Liver (tissue), 9 donors: ENCODE measurements around the gene RAPSN. TPM values are rescaled to one million over a fixed set of nuclear protein-coding genes. Genes with fewer than 3 reads are reported as not detected.

Experiments
- DNase-seq: peaks from one replicate; pipeline ENCODE4 v3.0.0-alpha.2; 2017; ENCODE audit warnings: low spot score
- H3K27ac ChIP-seq, 2 donors: one replicate each; pipeline ENCODE4 v1.7.0; 2013; ENCODE audit warnings: inconsistent platforms in 2 of 2, low read length in 2 of 2, control low read depth in 1 of 2, low read depth in 1 of 2, mild to moderate bottlenecking in 1 of 2
- H3K27me3 ChIP-seq, 4 donors: one replicate each; pipeline versions ENCODE4 v1.6.1 to v1.7.0; 2013; ENCODE audit warnings: low read length in 3 of 4, inconsistent platforms in 1 of 4, mild to moderate bottlenecking in 1 of 4, moderate library complexity in 1 of 4; ENCODE audit not compliant: control insufficient read depth in 4 of 4, insufficient read depth in 4 of 4
- H3K36me3 ChIP-seq, 4 donors: one replicate each; pipeline versions ENCODE4 v1.6.1 to v1.7.0; 2013; ENCODE audit warnings: low read length in 3 of 4, mild to moderate bottlenecking in 3 of 4, low read depth in 1 of 4, moderate library complexity in 1 of 4; ENCODE audit not compliant: control insufficient read depth in 4 of 4, insufficient read depth in 3 of 4
- H3K4me1 ChIP-seq, 4 donors: one replicate each; pipeline versions ENCODE4 v1.6.1 to v1.7.0; 2013; ENCODE audit warnings: low read length in 3 of 4, mild to moderate bottlenecking in 3 of 4, moderate library complexity in 1 of 4; ENCODE audit not compliant: control insufficient read depth in 4 of 4, insufficient read depth in 4 of 4
- H3K4me3 ChIP-seq, 3 donors: one replicate each; pipeline versions ENCODE4 v1.6.1 to v1.7.0; 2013; ENCODE audit warnings: low read length in 3 of 3, control low read depth in 1 of 3, low read depth in 1 of 3, mild to moderate bottlenecking in 1 of 3
- H3K9ac ChIP-seq, 2 donors: one replicate each; pipeline ENCODE4 v1.7.0; 2013; ENCODE audit warnings: low read length in 2 of 2, mild to moderate bottlenecking in 2 of 2, moderate library complexity in 2 of 2, control low read depth in 1 of 2, low read depth in 1 of 2
- H3K9me3 ChIP-seq, 4 donors: one replicate each; pipeline versions ENCODE4 v1.6.1 to v1.7.0; 2013; ENCODE audit warnings: low read length in 3 of 4; ENCODE audit not compliant: control insufficient read depth in 4 of 4
- EGR1 ChIP-seq, 2 donors: IDR thresholded peaks; 2 replicates each; pipeline ENCODE4 v1.6.1; 2016 to 2018; ENCODE audit warnings: antibody characterized with exemption in 2 of 2, low read depth in 2 of 2
- FOXA1 ChIP-seq: IDR thresholded peaks from 2 replicates; pipeline ENCODE4 v1.6.1; 2016; ENCODE audit warnings: antibody characterized with exemption
- FOXA2 ChIP-seq: IDR thresholded peaks from 2 replicates; pipeline ENCODE4 v1.6.1; 2016; ENCODE audit warnings: antibody characterized with exemption
- GABPA ChIP-seq, 2 donors: IDR thresholded peaks in 1 of 2; conservative IDR thresholded peaks in 1 of 2; 2 replicates each; pipeline ENCODE4 v1.6.1; 2016; ENCODE audit warnings: antibody characterized with exemption in 2 of 2, mild to moderate bottlenecking in 1 of 2, moderate library complexity in 1 of 2
- HNF4G ChIP-seq: IDR thresholded peaks from 2 replicates; pipeline ENCODE4 v1.6.1; 2016; ENCODE audit warnings: antibody characterized with exemption
- JUND ChIP-seq, 2 donors: IDR thresholded peaks; 2 replicates each; pipeline ENCODE4 v1.6.1; 2016; ENCODE audit warnings: antibody characterized with exemption in 2 of 2
- NR2F2 ChIP-seq: IDR thresholded peaks from 2 replicates; pipeline ENCODE4 v1.6.1; 2016; ENCODE audit warnings: antibody characterized with exemption
- RAD21 ChIP-seq, 2 donors: IDR thresholded peaks; 2 replicates each; pipeline ENCODE4 v1.6.1; 2016; ENCODE audit warnings: antibody characterized with exemption in 2 of 2, mild to moderate bottlenecking in 2 of 2
- RXRA ChIP-seq, 2 donors: IDR thresholded peaks; 2 replicates each; pipeline ENCODE4 v1.6.1; 2017 to 2018; ENCODE audit warnings: antibody characterized with exemption in 2 of 2, mild to moderate bottlenecking in 1 of 2
- SP1 ChIP-seq: IDR thresholded peaks from 2 replicates; pipeline ENCODE4 v1.6.1; 2018; ENCODE audit warnings: antibody characterized with exemption, mild to moderate bottlenecking
- TAF1 ChIP-seq: conservative IDR thresholded peaks from 2 replicates; pipeline ENCODE4 v1.6.1; 2016; ENCODE audit warnings: antibody characterized with exemption, mild to moderate bottlenecking
- YY1 ChIP-seq: IDR thresholded peaks from 2 replicates; pipeline ENCODE4 v1.6.1; 2016; ENCODE audit warnings: antibody characterized with exemption, mild to moderate bottlenecking
- WGBS: extraction: QIAGEN DNeasy Blood & Tissue Kit; methylation state at CpG from one replicate; pipeline ENCODE4 v1.1.7; 2013; 5-methylcytosine and 5-hydroxymethylcytosine counted together
- polyA plus RNA-seq, 2 donors: library from polyadenylated mRNA; stranded (reverse) in 1 of 2; unstranded in 1 of 2; fragments of 200-250 nt in 1 of 2; fragments of >200 nt in 1 of 2; fragmentation: Nextera tagmentation in 1 of 2; extraction: Ambion mirVana in 1 of 2; gene quantifications; one replicate each; pipeline versions ENCODE4 v1.2.1 to v1.2.3, GENCODE V29; 2013 to 2015
- total RNA-seq, 2 donors: library from RNA; depleted of rRNA; stranded (reverse); fragments of >200 nt; gene quantifications; one replicate each; pipeline ENCODE4 v1.2.3, GENCODE V29; 2014
- TF ChIP-seq, protein P1 (sequence below): IDR thresholded peaks from 2 replicates; pipeline ENCODE4 v1.6.1; 2016; ENCODE audit warnings: antibody characterized with exemption, mild to moderate bottlenecking
- TF ChIP-seq, protein P2 (sequence below): IDR thresholded peaks from 2 replicates; pipeline ENCODE4 v1.6.1; 2016; ENCODE audit warnings: antibody characterized with exemption
- TF ChIP-seq, protein P3 (sequence below): IDR thresholded peaks from 2 replicates; pipeline ENCODE4 v1.6.1; 2016; ENCODE audit warnings: antibody characterized with exemption
- TF ChIP-seq, protein P4 (sequence below): fragments of 150-350 bp; IDR thresholded peaks from 2 replicates; pipeline ENCODE4 v1.5.1; 2017; ENCODE audit warnings: improper control_type of control experiment, low read depth, low read length; ENCODE audit not compliant: missing input control
- TF ChIP-seq, protein P5 (sequence below): IDR thresholded peaks from 2 replicates; pipeline ENCODE4 v1.6.1; 2016; ENCODE audit warnings: antibody characterized with exemption
- donor health status: healthy.
- donor health status: healthy.
- donor health status: healthy.
- donor health status: healthy.
- donor health status: healthy.

RAPSN gene
- total and polyA plus RNA-seq, 4 donors, result 0.12 to 0.59 (median 0.28) TPM; not detected in 1

DNA sequence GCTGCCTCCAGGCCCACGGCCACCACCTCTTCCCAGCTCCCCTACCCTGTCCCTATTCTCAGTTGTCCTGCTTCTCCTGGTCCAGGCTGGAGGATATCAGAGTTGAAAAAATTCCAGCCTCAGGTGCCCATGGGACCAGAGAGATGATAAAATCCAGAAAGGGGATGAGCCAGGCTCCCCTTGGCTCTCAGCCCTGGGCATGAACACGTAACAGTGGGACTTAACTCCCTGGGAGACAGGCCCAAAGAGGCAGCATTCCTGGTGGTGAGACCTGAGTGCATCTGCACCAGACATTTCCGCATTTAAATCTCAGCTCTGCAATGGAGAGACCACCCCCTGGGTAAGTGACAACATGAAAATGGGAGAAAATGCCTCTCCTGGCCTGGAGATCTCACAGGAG, 50.9 kb downstream of the RAPSN start:
- DNase-seq, result no peak
- WGBS, result 95% methylated on average over 3 of the region's 3 CpGs
- no peaks in the 10 kb centered on the region for H3K27me3 ChIP-seq
- H3K4me3 ChIP-seq, result no peak overlapping the region
- H3K27ac ChIP-seq, result no peak overlapping the region
- H3K9ac ChIP-seq, result no peak overlapping the region
- H3K9me3 ChIP-seq, result no peaks in the 10 kb centered on the region
- no peak for TF ChIP-seq JUND (IDR thresholded peaks at IDR 0.05)
- TF ChIP-seq, protein P1, sequence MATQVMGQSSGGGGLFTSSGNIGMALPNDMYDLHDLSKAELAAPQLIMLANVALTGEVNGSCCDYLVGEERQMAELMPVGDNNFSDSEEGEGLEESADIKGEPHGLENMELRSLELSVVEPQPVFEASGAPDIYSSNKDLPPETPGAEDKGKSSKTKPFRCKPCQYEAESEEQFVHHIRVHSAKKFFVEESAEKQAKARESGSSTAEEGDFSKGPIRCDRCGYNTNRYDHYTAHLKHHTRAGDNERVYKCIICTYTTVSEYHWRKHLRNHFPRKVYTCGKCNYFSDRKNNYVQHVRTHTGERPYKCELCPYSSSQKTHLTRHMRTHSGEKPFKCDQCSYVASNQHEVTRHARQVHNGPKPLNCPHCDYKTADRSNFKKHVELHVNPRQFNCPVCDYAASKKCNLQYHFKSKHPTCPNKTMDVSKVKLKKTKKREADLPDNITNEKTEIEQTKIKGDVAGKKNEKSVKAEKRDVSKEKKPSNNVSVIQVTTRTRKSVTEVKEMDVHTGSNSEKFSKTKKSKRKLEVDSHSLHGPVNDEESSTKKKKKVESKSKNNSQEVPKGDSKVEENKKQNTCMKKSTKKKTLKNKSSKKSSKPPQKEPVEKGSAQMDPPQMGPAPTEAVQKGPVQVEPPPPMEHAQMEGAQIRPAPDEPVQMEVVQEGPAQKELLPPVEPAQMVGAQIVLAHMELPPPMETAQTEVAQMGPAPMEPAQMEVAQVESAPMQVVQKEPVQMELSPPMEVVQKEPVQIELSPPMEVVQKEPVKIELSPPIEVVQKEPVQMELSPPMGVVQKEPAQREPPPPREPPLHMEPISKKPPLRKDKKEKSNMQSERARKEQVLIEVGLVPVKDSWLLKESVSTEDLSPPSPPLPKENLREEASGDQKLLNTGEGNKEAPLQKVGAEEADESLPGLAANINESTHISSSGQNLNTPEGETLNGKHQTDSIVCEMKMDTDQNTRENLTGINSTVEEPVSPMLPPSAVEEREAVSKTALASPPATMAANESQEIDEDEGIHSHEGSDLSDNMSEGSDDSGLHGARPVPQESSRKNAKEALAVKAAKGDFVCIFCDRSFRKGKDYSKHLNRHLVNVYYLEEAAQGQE, result no peak
- TF ChIP-seq TAF1, result no peak
- TF ChIP-seq, protein P2, sequence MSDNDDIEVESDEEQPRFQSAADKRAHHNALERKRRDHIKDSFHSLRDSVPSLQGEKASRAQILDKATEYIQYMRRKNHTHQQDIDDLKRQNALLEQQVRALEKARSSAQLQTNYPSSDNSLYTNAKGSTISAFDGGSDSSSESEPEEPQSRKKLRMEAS, result no peak
- TF ChIP-seq, protein P3, sequence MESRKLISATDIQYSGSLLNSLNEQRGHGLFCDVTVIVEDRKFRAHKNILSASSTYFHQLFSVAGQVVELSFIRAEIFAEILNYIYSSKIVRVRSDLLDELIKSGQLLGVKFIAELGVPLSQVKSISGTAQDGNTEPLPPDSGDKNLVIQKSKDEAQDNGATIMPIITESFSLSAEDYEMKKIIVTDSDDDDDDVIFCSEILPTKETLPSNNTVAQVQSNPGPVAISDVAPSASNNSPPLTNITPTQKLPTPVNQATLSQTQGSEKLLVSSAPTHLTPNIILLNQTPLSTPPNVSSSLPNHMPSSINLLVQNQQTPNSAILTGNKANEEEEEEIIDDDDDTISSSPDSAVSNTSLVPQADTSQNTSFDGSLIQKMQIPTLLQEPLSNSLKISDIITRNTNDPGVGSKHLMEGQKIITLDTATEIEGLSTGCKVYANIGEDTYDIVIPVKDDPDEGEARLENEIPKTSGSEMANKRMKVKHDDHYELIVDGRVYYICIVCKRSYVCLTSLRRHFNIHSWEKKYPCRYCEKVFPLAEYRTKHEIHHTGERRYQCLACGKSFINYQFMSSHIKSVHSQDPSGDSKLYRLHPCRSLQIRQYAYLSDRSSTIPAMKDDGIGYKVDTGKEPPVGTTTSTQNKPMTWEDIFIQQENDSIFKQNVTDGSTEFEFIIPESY, result no peak
- no peak for TF ChIP-seq EGR1 (IDR thresholded peaks at IDR 0.05; ENCODE audit: low read depth in 2 of 2)
- TF ChIP-seq FOXA1, result no peak
- TF ChIP-seq FOXA2, result no peak
- TF ChIP-seq, protein P4, sequence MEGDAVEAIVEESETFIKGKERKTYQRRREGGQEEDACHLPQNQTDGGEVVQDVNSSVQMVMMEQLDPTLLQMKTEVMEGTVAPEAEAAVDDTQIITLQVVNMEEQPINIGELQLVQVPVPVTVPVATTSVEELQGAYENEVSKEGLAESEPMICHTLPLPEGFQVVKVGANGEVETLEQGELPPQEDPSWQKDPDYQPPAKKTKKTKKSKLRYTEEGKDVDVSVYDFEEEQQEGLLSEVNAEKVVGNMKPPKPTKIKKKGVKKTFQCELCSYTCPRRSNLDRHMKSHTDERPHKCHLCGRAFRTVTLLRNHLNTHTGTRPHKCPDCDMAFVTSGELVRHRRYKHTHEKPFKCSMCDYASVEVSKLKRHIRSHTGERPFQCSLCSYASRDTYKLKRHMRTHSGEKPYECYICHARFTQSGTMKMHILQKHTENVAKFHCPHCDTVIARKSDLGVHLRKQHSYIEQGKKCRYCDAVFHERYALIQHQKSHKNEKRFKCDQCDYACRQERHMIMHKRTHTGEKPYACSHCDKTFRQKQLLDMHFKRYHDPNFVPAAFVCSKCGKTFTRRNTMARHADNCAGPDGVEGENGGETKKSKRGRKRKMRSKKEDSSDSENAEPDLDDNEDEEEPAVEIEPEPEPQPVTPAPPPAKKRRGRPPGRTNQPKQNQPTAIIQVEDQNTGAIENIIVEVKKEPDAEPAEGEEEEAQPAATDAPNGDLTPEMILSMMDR, result no peak
- TF ChIP-seq RXRA (IDR thresholded peaks at IDR 0.05), result no peak
- TF ChIP-seq SP1, result no peak
- TF ChIP-seq HNF4G, result no peak
- TF ChIP-seq YY1, result no peak
- no peak for TF ChIP-seq GABPA (IDR thresholded peaks at IDR 0.05 in 1 of 2, conservative IDR thresholded peaks at IDR 0.05 in 1 of 2)
- no peak for TF ChIP-seq NR2F2
- no peak for TF ChIP-seq RAD21 (IDR thresholded peaks at IDR 0.05)
- TF ChIP-seq, protein P5, sequence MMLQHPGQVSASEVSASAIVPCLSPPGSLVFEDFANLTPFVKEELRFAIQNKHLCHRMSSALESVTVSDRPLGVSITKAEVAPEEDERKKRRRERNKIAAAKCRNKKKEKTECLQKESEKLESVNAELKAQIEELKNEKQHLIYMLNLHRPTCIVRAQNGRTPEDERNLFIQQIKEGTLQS, result no peak
- no peaks in the 10 kb centered on the region for H3K36me3 ChIP-seq
- peaks cover 2 to 11% (median 7%) of the 10 kb centered on the region in 4 donors for H3K4me1 ChIP-seq

DNA sequence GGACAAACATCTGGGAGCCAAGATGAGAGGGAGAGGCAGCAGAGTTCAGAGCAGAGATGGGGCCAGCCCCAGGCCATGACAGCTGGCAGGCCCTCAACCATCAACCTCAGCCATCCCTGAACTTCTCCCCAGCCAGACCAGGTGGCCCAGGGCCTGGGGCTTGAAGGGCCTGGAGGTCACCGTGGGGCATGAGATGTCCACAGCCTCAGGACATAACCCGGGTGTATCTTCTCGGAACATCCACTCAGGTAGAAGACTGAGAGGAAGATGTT, 53.0 kb downstream of the RAPSN start:
- Histone ChIP-seq H3K9ac (no peak overlapping the region), H3K9me3 (no peaks in the 10 kb centered on the region), H3K4me3 (no peak overlapping the region), H3K27ac (peak overlapping the region; percentile 75 to 87), H3K4me1 (peaks cover 2 to 11% (median 5%) of the 10 kb centered on the region in 4 donors), H3K27me3 (no peaks in the 10 kb centered on the region), H3K36me3 (no peaks in the 10 kb centered on the region)
- WGBS, result 92% methylated on average over 3 of the region's 3 CpGs
- no peak for DNase-seq
- TF ChIP-seq TAF1 (no peak), FOXA1 (no peak), HNF4G (no peak), GABPA (IDR thresholded peaks at IDR 0.05 in 1 of 2, conservative IDR thresholded peaks at IDR 0.05 in 1 of 2) (no peak)
